Right lobe of liver (tissue), 4 donors: ENCODE results near the gene FYN.

Experiments
- CTCF ChIP-seq, 4 donors: fragments of 200-600 bp in 3 of 4; fragments of 450-650 bp in 1 of 4; IDR thresholded peaks; one replicate each; pipeline versions ENCODE4 v1.5.1 to v1.8.0; 2016 to 2022; ENCODE audit warnings: antibody characterized with exemption in 4 of 4, mild to moderate bottlenecking in 2 of 4
- POLR2A ChIP-seq: fragments of 450-650 bp; IDR thresholded peaks from one replicate; pipeline ENCODE4 v1.6.1; 2017; ENCODE audit warnings: antibody characterized with exemption, mild to moderate bottlenecking
- donor health status: DM: no; HTN: no; CAD: no.
- donor health status: DM: no; HTN: no; CAD: no.
- donor health status: DM: no; HTN: yes; CAD: no.

DNA sequence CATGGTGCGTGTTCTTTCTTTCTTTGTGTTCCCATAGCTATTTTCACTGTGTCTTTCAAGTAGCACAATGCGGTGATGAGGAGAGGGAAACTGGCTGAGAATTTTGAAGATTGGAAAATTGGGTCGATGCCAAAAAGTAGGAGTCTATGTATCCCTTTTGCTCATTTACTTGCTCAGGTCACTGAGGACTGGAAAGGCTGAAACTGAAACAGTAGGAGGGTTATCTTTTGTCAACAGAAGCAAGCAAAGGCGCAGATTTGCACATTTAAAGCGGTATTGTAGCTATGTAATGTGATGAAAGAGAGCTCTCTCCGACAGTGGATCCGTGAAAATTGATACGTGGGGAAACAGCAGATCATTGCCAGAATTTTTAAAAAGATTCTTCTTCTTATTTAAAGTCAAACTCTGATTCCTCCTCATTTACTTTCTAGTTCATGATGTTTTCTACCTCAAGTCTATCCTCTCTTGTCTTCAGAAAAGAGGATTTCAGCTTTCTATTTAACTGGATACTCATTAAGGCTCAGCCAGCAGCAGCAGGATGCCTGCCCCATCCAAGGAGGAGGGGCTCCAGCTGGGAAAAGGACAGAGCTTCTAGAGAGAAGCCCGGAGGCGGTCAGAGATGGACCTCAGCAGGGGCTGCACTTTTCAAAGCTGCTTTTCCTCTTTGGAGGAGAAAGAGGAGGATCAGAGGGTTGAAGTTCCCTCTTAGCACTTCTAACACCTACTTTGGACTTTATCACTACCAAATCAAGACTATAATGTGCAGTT lies 15.9 kb upstream of the FYN start:
- TF ChIP-seq CTCF (IDR thresholded peaks at IDR 0.05) (no peak), POLR2A (no peak)
